B cell (primary cell): ENCODE data around the gene SLC12A3. TPM values are rescaled to one million over a fixed set of nuclear protein-coding genes. Genes with fewer than 3 reads are reported as not detected.

Experiments used
- ATAC-seq: fragments of 200-7000 bp; cut with Tn5 transposase; one replicate; pipeline ENCODE4 v1.10.0; 2021; ENCODE audit warnings: low read depth, mild to moderate bottlenecking, moderate number of reproducible peaks, moderate library complexity
- CTCF ChIA-PET: fragments of 350-600 bp; sonication (Branson Sonifier 250); formaldehyde crosslinking; loops from one replicate; lab custom pipeline; 2021; ENCODE audit warnings: antibody characterized with exemption, inconsistent platforms; lab: Charles Lee
- POLR2A ChIA-PET: fragments of 350-600 bp; sonication (Branson Sonifier 250); formaldehyde crosslinking; loops from one replicate; lab custom pipeline; 2021; ENCODE audit warnings: antibody characterized with exemption; lab: Charles Lee
- DNase-seq: peaks from one replicate; pipeline ENCODE4 v3.0.0; 2013
- H2AFZ ChIP-seq: 2 replicates; pipeline ENCODE4 v1.6.1; 2012; ENCODE audit warnings: mild to moderate bottlenecking, low read depth, low read length; ENCODE audit not compliant: insufficient read depth, poor library complexity, severe bottlenecking
- H3K27ac ChIP-seq, 2 donors: 1 replicate in 1 of 2; 2 replicates in 1 of 2; pipeline ENCODE4 v1.5.1; 2012 to 2013; ENCODE audit warnings: low read length in 2 of 2, mild to moderate bottlenecking in 2 of 2, moderate library complexity in 1 of 2
- H3K27me3 ChIP-seq, 4 experiments: fragments of 200-600 bp in 1 of 4; sonication (generic) in 1 of 4; replicated peaks in 1 of 4; 1 replicate in 2 of 4; 2 replicates in 2 of 4; pipeline versions ENCODE4 v1.6.1 to v1.7.0; 2013 to 2016; ENCODE audit warnings: low read length in 3 of 4, mild to moderate bottlenecking in 2 of 4, mixed read lengths in 1 of 4, moderate library complexity in 1 of 4; ENCODE audit not compliant: insufficient read depth in 4 of 4, control insufficient read depth in 3 of 4; ENCODE audit errors: control extremely low read depth in 1 of 4
- H3K36me3 ChIP-seq, 2 experiments: replicated peaks in 1 of 2; 1 replicate in 1 of 2; 2 replicates in 1 of 2; pipeline versions ENCODE4 v1.6.1 to v1.7.1; 2013; ENCODE audit warnings: low read length in 1 of 2; ENCODE audit not compliant: insufficient read depth in 2 of 2, control insufficient read depth in 1 of 2; ENCODE audit errors: control extremely low read depth in 1 of 2, extremely low read depth in 1 of 2
- H3K4me1 ChIP-seq, 2 donors: fragments of 200-600 bp in 1 of 2; sonication (generic) in 1 of 2; 1 replicate in 1 of 2; 2 replicates in 1 of 2; pipeline versions ENCODE4 v1.5.1 to v1.6.1; 2013 to 2017; ENCODE audit warnings: low read length in 2 of 2; ENCODE audit not compliant: control insufficient read depth in 2 of 2, insufficient read depth in 2 of 2
- H3K4me2 ChIP-seq: replicated peaks from 2 replicates; pipeline ENCODE3; 2012; ENCODE audit warnings: mild to moderate bottlenecking, low read depth, low read length; ENCODE audit not compliant: poor library complexity, severe bottlenecking
- H3K4me3 ChIP-seq, 5 experiments: fragments of 200-600 bp in 1 of 5; sonication (generic) in 1 of 5; 1 replicate in 3 of 5; 2 replicates in 2 of 5; pipeline versions ENCODE4 v1.5.1 to v1.7.0; 2011 to 2016; ENCODE audit warnings: low read length in 4 of 5, mild to moderate bottlenecking in 4 of 5, low read depth in 2 of 5, control low read depth in 1 of 5, moderate library complexity in 1 of 5; ENCODE audit not compliant: insufficient read depth in 1 of 5; ENCODE audit errors: control extremely low read depth in 1 of 5, extremely low read depth in 1 of 5
- H3K79me2 ChIP-seq: fragments of 200-600 bp; sonication (generic); one replicate; pipeline ENCODE4 v1.6.0; 2016; ENCODE audit warnings: low read length; ENCODE audit not compliant: control insufficient read depth, insufficient read depth
- H3K9ac ChIP-seq: fragments of 200-600 bp; sonication (generic); 2 replicates; pipeline ENCODE4 v1.6.1; 2017; ENCODE audit warnings: mild to moderate bottlenecking, low read length, moderate library complexity
- H3K9me3 ChIP-seq, 3 donors: one replicate each; pipeline versions ENCODE4 v1.6.1 to v1.7.1; 2013; ENCODE audit warnings: low read length in 2 of 3; ENCODE audit not compliant: control insufficient read depth in 2 of 3, insufficient read depth in 1 of 3; ENCODE audit errors: control extremely low read depth in 1 of 3
- H4K20me1 ChIP-seq: 2 replicates; pipeline ENCODE4 v1.6.0; 2012; ENCODE audit warnings: mild to moderate bottlenecking, low read length; ENCODE audit not compliant: insufficient read depth, control insufficient read depth, poor library complexity, severe bottlenecking
- H3K27ac Mint-ChIP-seq: one replicate; pipeline ENCODE4 v1.8.0; 2021; ENCODE audit warnings: mixed read lengths
- H3K27me3 Mint-ChIP-seq: one replicate; pipeline ENCODE4 v1.8.0; 2021; ENCODE audit warnings: mixed read lengths
- H3K4me1 Mint-ChIP-seq: one replicate; pipeline ENCODE4 v1.8.0; 2021; ENCODE audit warnings: mixed read lengths
- H3K4me3 Mint-ChIP-seq: one replicate; pipeline ENCODE4 v1.8.0; 2021; ENCODE audit warnings: mixed read lengths
- H3K9me3 Mint-ChIP-seq: one replicate; pipeline ENCODE4 v1.8.0; 2022; ENCODE audit warnings: mixed read lengths; ENCODE audit not compliant: insufficient read depth
- EZH2 ChIP-seq: IDR thresholded peaks from 2 replicates; pipeline ENCODE4 v1.6.1; 2012; ENCODE audit warnings: borderline replicate concordance, low read depth, mild to moderate bottlenecking, moderate library complexity, low read length; ENCODE audit not compliant: insufficient read depth, poor library complexity, severe bottlenecking
- WGBS: methylation state at CpG from one replicate; pipeline ENCODE4 v1.1.5; 2013; ENCODE audit warnings: missing lambda C conversion rate; ENCODE audit not compliant: insufficient coverage; 5-methylcytosine and 5-hydroxymethylcytosine counted together
- intact Hi-C: fragments of 100-400 bp; cut with micrococcal nuclease; formaldehyde crosslinking; loops from one replicate; pipeline ENCODE4 v1.10.0; 2022
- polyA plus RNA-seq: library from polyadenylated mRNA; depleted of rRNA; stranded (reverse); fragments of >200 nt; gene quantifications from 2 replicates; pipeline ENCODE4 v1.2.3, GENCODE V29; 2012
- total RNA-seq, 2 donors: library from RNA; stranded (reverse); fragments of 120-200 nt in 1 of 2; gene quantifications; 1 replicate in 1 of 2; 2 replicates in 1 of 2; pipeline versions ENCODE4 v1.2.3 to v1.2.4, GENCODE V29; 2013 to 2022
- TF ChIP-seq, protein P1 (sequence below): fragments of 200-600 bp; IDR thresholded peaks from one replicate; pipeline ENCODE4 v1.8.0; 2022; ENCODE audit warnings: antibody characterized with exemption, mild to moderate bottlenecking

Gene SLC12A3
- total and polyA plus RNA-seq, 2 donors (not counting 1 experiment from before 2014, with no cell fraction given): 1.3 to 4.9 TPM

DNA sequence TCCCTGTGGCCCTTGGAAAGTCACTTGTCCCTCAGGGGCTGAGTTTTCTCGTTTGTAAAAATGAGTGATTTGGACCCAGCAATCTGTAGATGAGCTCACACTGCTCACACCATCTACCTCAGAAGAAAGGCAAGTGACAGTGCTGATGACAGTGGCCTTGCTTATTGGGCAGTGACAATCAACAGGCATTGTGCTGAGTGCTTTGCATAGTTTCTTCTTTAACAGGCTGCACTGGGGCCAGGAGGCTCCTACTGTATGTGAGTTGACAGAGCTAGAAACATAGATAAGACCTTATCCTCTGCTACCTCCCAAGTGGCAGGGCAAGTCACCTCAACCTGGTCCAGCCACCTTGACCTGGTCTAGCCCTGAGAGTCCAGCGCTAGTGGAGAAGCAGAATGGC lies 29.7 kb upstream of the SLC12A3 start:
- H3K4me1 ChIP-seq: no peaks in the 10 kb centered on the region
- H3K27ac ChIP-seq: no peak overlapping the region
- peaks cover 4 to 69% of the 10 kb centered on the region in 2 experiments for H3K36me3 ChIP-seq
- H4K20me1 ChIP-seq: no peaks in the 10 kb centered on the region
- WGBS: 100% methylated on average over 1 of the region's 2 CpGs
- no peak for ATAC-seq
- no peak overlapping the region for H3K4me2 ChIP-seq
- intact Hi-C loops: no loop called here
- no peak overlapping the region for H3K4me3 ChIP-seq
- no peaks in the 10 kb centered on the region for H3K27me3 Mint-ChIP-seq
- no peak overlapping the region for H3K27ac Mint-ChIP-seq
- DNase-seq: no peak
- POLR2A ChIA-PET: no interaction called here
- H3K9me3 Mint-ChIP-seq: no peaks in the 10 kb centered on the region
- CTCF ChIA-PET: interaction anchor here (1.1 kb wide), 1 partner anchor 10 kb away, joined by 3 read pairs; no protein-coding TSS in a partner anchor
- no peaks in the 10 kb centered on the region for H3K79me2 ChIP-seq
- TF ChIP-seq, protein P1, sequence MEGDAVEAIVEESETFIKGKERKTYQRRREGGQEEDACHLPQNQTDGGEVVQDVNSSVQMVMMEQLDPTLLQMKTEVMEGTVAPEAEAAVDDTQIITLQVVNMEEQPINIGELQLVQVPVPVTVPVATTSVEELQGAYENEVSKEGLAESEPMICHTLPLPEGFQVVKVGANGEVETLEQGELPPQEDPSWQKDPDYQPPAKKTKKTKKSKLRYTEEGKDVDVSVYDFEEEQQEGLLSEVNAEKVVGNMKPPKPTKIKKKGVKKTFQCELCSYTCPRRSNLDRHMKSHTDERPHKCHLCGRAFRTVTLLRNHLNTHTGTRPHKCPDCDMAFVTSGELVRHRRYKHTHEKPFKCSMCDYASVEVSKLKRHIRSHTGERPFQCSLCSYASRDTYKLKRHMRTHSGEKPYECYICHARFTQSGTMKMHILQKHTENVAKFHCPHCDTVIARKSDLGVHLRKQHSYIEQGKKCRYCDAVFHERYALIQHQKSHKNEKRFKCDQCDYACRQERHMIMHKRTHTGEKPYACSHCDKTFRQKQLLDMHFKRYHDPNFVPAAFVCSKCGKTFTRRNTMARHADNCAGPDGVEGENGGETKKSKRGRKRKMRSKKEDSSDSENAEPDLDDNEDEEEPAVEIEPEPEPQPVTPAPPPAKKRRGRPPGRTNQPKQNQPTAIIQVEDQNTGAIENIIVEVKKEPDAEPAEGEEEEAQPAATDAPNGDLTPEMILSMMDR: no peak
- no peak for TF ChIP-seq EZH2
- no peaks in the 10 kb centered on the region for H3K4me1 Mint-ChIP-seq
- no peak overlapping the region for H3K4me3 Mint-ChIP-seq
- H2AFZ ChIP-seq: no peak overlapping the region
- H3K9ac ChIP-seq: no peak overlapping the region
- no peaks in the 10 kb centered on the region for H3K27me3 ChIP-seq
- H3K9me3 ChIP-seq: no peaks in the 10 kb centered on the region

DNA sequence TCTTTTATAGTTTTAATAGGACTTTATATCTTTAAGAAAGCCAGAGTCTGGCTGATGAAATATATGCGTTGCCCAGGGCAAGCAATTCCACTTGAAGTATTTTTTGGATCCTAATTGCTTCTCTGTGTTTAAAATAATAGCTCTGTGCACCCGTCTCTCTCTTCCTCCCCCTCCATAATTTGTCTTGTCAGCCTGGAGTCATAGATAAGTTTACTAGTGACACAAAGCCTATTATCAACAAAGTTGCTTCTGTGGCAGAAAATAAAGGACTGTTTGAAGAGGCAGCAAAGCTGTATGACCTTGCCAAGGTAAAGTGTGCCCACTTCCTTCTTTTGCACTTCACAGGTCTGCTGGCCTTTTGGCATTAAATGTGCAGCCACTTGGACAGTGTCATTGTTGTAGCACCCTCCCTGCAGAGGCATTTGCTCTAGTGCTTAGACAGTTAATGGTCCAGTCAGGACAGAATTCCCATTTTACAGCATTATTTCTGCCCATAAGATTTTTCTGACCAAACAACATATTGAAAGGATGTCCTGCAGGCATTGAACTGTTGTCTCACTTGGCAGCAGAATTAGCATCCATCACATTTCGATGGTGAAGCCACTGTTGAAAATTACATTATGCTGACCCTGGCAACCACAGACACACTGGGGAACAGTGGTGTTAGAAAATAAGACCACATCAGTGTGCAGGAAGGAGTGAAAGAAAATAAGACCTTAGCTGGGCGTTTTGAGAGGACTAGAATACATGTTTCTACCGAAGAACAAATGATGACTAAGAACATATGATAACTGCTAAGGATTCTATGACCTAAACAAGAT lies 28.4 kb upstream of the SLC12A3 start:
- H3K4me1 Mint-ChIP-seq: no peaks in the 10 kb centered on the region
- WGBS: no CpG with 5 or more reads among the region's 5 CpGs
- Histone ChIP-seq H3K4me1 (no peaks in the 10 kb centered on the region), H3K27me3 (no peaks in the 10 kb centered on the region), H3K36me3 (peaks cover 4 to 74% of the 10 kb centered on the region in 2 experiments), H3K9ac (no peak overlapping the region), H4K20me1 (no peaks in the 10 kb centered on the region), H3K79me2 (no peaks in the 10 kb centered on the region), H3K27ac (no peak overlapping the region), H2AFZ (no peak overlapping the region), H3K9me3 (no peaks in the 10 kb centered on the region), H3K4me2 (no peak overlapping the region), H3K4me3 (no peak overlapping the region)
- no peak for TF ChIP-seq EZH2
- TF ChIP-seq, protein P1: no peak
- H3K27me3 Mint-ChIP-seq: no peaks in the 10 kb centered on the region
- POLR2A ChIA-PET: no interaction called here
- CTCF ChIA-PET: interaction anchor here (1.1 kb wide), 1 partner anchor 9 kb away, joined by 3 read pairs; no protein-coding TSS in a partner anchor
- no peak overlapping the region for H3K4me3 Mint-ChIP-seq
- H3K9me3 Mint-ChIP-seq: no peaks in the 10 kb centered on the region
- ATAC-seq (no peak), DNase-seq (no peak)
- intact Hi-C loops: no loop called here
- no peak overlapping the region for H3K27ac Mint-ChIP-seq
